GM12891 (cell line): ENCODE data around the gene WDR3.

Experiments
- POLR2A ChIP-seq: IDR thresholded peaks from 2 replicates; pipeline ENCODE4 v1.6.1; 2011; ENCODE audit warnings: low read depth, low read length, control low read depth
- SPI1 ChIP-seq: IDR thresholded peaks from 2 replicates; pipeline ENCODE4 v1.6.1; 2011; ENCODE audit warnings: low read depth, low read length, control low read depth

- TF ChIP-seq SPI1 (no peak), POLR2A (no peak)
Measured at GRCh38 chr1:117985239-117985638, 55.7 kb downstream of the WDR3 start.
